NCI-H1417 (cell line): Measurements from ENCODE around the gene RHOXF1.
"Not testable (repeated sequence)": the region's sequence is repeated elsewhere in the genome, so short reads cannot be mapped to it uniquely, and the experiment has no call there.

Experiments used
- DNase-seq, 3 experiments: peaks; one replicate each; lab custom pipeline; 2025; lab: John Stamatoyannopoulos, UW

Gene RHOXF1

GRCh38 chrX:120115438-120115963, at the start of gene RHOXF1:
Gene RHOXF1 (minus strand): TSS chrX:120115913. CDS start chrX:120115862, 51 bp downstream.
- no peak for DNase-seq

- not testable (repeated sequence) for DNase-seq
Measured at GRCh38 chrX:120159086-120159485, 43.4 kb upstream of the RHOXF1 start.

GRCh38 chrX:120158313-120158712, 42.6 kb upstream of the RHOXF1 start, which contains the start of gene RHOXF2:
Gene RHOXF2 (plus strand): TSS chrX:120158613. CDS start chrX:120158751, 138 bp downstream.
- not testable (repeated sequence) for DNase-seq

- not testable (repeated sequence) for DNase-seq
Measured at GRCh38 chrX:120150109-120150744, 34.5 kb upstream of the RHOXF1 start.

- DNase-seq = no peak
Measured at GRCh38 chrX:120147537-120147936, 31.8 kb upstream of the RHOXF1 start.

- not testable (repeated sequence) for DNase-seq
Measured at GRCh38 chrX:120146323-120146722, 30.6 kb upstream of the RHOXF1 start.

GRCh38 chrX:120145295-120145925, 29.7 kb upstream of the RHOXF1 start:
- DNase-seq = no peak

- DNase-seq = no peak
Measured at GRCh38 chrX:120144178-120144844, 28.6 kb upstream of the RHOXF1 start.

GRCh38 chrX:120140293-120140981, 24.7 kb upstream of the RHOXF1 start:
- no peak for DNase-seq

GRCh38 chrX:120137439-120137838, 21.7 kb upstream of the RHOXF1 start:
- no peak for DNase-seq

GRCh38 chrX:120136840-120137239, 21.1 kb upstream of the RHOXF1 start:
- no peak for DNase-seq

- no peak for DNase-seq
Measured at GRCh38 chrX:120136128-120136527, 20.4 kb upstream of the RHOXF1 start.

GRCh38 chrX:120128306-120128846, 12.7 kb upstream of the RHOXF1 start:
- DNase-seq = not testable (repeated sequence)

- DNase-seq = no peak
Measured at GRCh38 chrX:120125444-120125843, 9.7 kb upstream of the RHOXF1 start.

- DNase-seq = no peak
Measured at GRCh38 chrX:120120223-120120622, 4.5 kb upstream of the RHOXF1 start.

GRCh38 chrX:120111611-120112010, 4.1 kb downstream of the RHOXF1 start:
- no peak for DNase-seq

GRCh38 chrX:120109378-120109777, 6.3 kb downstream of the RHOXF1 start:
- DNase-seq = no peak

- not testable (repeated sequence) for DNase-seq
Measured at GRCh38 chrX:120104707-120105106, 11.0 kb downstream of the RHOXF1 start.

- not testable (repeated sequence) for DNase-seq
Measured at GRCh38 chrX:120101057-120101456, 14.7 kb downstream of the RHOXF1 start.

- no peak for DNase-seq
Measured at GRCh38 chrX:120090208-120090607, 25.5 kb downstream of the RHOXF1 start.

- DNase-seq = no peak
Measured at GRCh38 chrX:120087289-120088017, 28.3 kb downstream of the RHOXF1 start.
